GM12864 (cell line): ENCODE data around the gene RACGAP1.
"Not testable (repeated sequence)": the region's sequence is repeated elsewhere in the genome, so short reads cannot be mapped to it uniquely, and the experiment has no call there.

ENCODE experiments used
- DNase-seq: peaks from one replicate; pipeline ENCODE4 v3.0.0-alpha.2; 2011; ENCODE audit warnings: low read depth
- H3K4me3 ChIP-seq: 2 replicates; pipeline ENCODE4 v1.5.1; 2011; ENCODE audit warnings: mild to moderate bottlenecking, low read depth, low read length, control low read depth
- TF ChIP-seq, protein P1 (sequence below): IDR thresholded peaks from 2 replicates; pipeline ENCODE4 v1.5.1; 2011; ENCODE audit warnings: low read depth, mild to moderate bottlenecking, moderate library complexity, low read length, control low read depth, inconsistent platforms; ENCODE audit errors: missing control alignments

RACGAP1 gene

GRCh38 chr12:50006280-50006679 lies 19.0 kb downstream of the RACGAP1 start:
- H3K4me3 ChIP-seq = no peak overlapping the region
- TF ChIP-seq, protein P1, sequence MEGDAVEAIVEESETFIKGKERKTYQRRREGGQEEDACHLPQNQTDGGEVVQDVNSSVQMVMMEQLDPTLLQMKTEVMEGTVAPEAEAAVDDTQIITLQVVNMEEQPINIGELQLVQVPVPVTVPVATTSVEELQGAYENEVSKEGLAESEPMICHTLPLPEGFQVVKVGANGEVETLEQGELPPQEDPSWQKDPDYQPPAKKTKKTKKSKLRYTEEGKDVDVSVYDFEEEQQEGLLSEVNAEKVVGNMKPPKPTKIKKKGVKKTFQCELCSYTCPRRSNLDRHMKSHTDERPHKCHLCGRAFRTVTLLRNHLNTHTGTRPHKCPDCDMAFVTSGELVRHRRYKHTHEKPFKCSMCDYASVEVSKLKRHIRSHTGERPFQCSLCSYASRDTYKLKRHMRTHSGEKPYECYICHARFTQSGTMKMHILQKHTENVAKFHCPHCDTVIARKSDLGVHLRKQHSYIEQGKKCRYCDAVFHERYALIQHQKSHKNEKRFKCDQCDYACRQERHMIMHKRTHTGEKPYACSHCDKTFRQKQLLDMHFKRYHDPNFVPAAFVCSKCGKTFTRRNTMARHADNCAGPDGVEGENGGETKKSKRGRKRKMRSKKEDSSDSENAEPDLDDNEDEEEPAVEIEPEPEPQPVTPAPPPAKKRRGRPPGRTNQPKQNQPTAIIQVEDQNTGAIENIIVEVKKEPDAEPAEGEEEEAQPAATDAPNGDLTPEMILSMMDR = no peak
- DNase-seq = no peak

GRCh38 chr12:50005175-50005574 lies 20.1 kb downstream of the RACGAP1 start:
- no peak overlapping the region for H3K4me3 ChIP-seq
- DNase-seq = no peak
- TF ChIP-seq, protein P1 = no peak

GRCh38 chr12:50004696-50005095 lies 20.6 kb downstream of the RACGAP1 start:
- DNase-seq = no peak
- no peak overlapping the region for H3K4me3 ChIP-seq
- TF ChIP-seq, protein P1 = no peak

DNA sequence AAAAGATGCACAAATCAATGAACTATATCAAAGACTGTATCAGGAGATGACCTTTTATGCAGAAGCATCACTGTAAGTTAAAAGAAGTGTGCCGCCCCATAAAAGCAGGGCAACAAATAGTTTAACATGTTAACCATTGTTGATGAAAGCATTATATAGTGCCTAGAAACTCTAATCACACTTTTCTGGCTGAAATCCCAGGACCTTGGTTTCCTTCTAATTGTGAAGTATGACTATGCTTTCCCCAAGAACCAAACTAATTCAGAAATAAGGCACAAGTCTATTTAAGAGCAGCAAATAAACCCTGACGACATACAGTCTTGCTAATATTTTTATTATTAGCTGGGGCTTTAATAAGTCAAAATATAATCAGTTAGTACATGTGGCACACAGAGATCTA lies 21.7 kb downstream of the RACGAP1 start:
- TF ChIP-seq, protein P1 = no peak
- no peak overlapping the region for H3K4me3 ChIP-seq
- DNase-seq = no peak

- DNase-seq = no peak
- TF ChIP-seq, protein P1 = no peak
- H3K4me3 ChIP-seq = no peak overlapping the region
Measured at GRCh38 chr12:49998453-49998852, 26.8 kb downstream of the RACGAP1 start.

DNA sequence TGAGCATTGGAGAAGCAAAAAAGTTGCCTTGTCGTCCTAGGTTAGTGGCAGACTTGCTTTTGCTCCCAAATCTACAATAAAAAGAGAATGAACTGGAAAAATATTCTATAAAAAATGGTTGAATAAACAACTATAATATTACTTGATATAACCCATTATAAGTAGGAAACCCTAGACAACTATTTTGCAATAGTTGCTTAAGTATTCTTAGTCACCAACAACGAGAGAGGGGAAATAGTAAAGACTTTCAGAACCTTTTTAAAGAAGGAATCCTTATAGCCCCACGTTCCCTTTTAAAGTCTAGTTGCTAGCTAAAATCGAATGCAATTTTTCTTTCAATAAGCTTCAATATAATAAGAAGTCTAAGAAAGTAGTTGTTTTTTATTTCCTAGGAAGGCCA lies 35.0 kb downstream of the RACGAP1 start:
- DNase-seq = no peak
- TF ChIP-seq, protein P1 = no peak
- H3K4me3 ChIP-seq = no peak overlapping the region

DNA sequence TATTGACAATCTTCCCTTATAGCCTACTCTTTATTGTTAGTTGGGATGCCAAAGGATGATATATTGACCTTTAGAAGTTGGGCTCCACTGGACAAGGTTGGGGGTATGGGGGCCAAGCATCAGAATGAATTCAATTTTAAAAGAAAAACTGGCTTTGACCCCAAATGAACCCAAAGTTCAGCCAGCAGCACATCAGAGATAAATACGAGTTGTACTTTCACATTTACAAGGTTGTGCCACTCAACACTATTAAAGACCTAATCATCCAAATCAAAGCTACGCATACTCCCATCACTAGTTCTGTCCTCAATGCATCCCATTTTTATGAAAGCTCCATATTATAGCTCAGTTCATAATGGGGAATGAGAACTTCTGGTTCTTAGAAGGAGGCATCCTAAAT lies 35.9 kb downstream of the RACGAP1 start:
- not testable (repeated sequence) for H3K4me3 ChIP-seq, DNase-seq
